Articular chondrocyte of knee joint (primary cell): ENCODE data around the gene MATN4. TPM values are rescaled to one million over a fixed set of nuclear protein-coding genes. Genes with fewer than 3 reads are reported as not detected.

Experiments used
- total RNA-seq: library from RNA; depleted of rRNA; stranded (reverse); fragments of >200 nt; gene quantifications from 2 replicates; pipeline ENCODE4 v1.2.3, GENCODE V29; 2012

Gene MATN4, protein sequence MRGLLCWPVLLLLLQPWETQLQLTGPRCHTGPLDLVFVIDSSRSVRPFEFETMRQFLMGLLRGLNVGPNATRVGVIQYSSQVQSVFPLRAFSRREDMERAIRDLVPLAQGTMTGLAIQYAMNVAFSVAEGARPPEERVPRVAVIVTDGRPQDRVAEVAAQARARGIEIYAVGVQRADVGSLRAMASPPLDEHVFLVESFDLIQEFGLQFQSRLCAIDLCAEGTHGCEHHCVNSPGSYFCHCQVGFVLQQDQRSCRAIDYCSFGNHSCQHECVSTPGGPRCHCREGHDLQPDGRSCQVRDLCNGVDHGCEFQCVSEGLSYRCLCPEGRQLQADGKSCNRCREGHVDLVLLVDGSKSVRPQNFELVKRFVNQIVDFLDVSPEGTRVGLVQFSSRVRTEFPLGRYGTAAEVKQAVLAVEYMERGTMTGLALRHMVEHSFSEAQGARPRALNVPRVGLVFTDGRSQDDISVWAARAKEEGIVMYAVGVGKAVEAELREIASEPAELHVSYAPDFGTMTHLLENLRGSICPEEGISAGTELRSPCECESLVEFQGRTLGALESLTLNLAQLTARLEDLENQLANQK
- total RNA-seq, result not detected in 2 replicates

GRCh38 chr20:45308117-45308778, at the start of gene MATN4:
Gene MATN4 (minus strand): TSS chr20:45308299. CDS start chr20:45305582, 2,717 bp downstream.

GRCh38 chr20:45347936-45348778, 40.1 kb upstream of the MATN4 start, which contains the start of gene SDC4:
Gene SDC4 (minus strand): TSS chr20:45348424. CDS start chr20:45348384, 40 bp downstream.

GRCh38 chr20:45306431-45306982, 1.6 kb downstream of the MATN4 start, which contains the start of gene RBPJL:
Gene RBPJL (plus strand): TSS chr20:45306840. CDS start chr20:45306923, 83 bp downstream.

GRCh38 chr20:45254383-45255262, 53.5 kb downstream of the MATN4 start, which contains the start of gene SLPI:
Gene SLPI (minus strand): TSS chr20:45254564. CDS start chr20:45254543, 21 bp downstream.

Other genes starting within 250 kb of the MATN4 start
- gene KCNS1, start 207.2 kb downstream of the MATN4 start, total RNA-seq, result not detected in 2 replicates
- not detected in 2 replicates for gene WFDC5, start 193.1 kb downstream of the MATN4 start, total RNA-seq
- not detected in 2 replicates for gene WFDC12, start 183.8 kb downstream of the MATN4 start, total RNA-seq
- gene PI3, start 133.4 kb downstream of the MATN4 start, total RNA-seq, result 0.32 TPM in 1 of 2 replicates, not detected in the other
- gene SEMG1, start 101.3 kb downstream of the MATN4 start, total RNA-seq, result not detected in 2 replicates
- not detected in 2 replicates for gene SEMG2, start 86.9 kb downstream of the MATN4 start, total RNA-seq
- 11.7 and 12.4 TPM in 2 replicates for gene SLPI, start 53.7 kb downstream of the MATN4 start, total RNA-seq
- gene RBPJL, start 1.5 kb downstream of the MATN4 start, total RNA-seq, result not detected in 2 replicates
- gene SDC4, start 40.1 kb upstream of the MATN4 start, total RNA-seq, result 353 and 389 TPM in 2 replicates
- gene SYS1, start 54.9 kb upstream of the MATN4 start, total RNA-seq, result 25.7 and 34.5 TPM in 2 replicates
- gene TP53TG5, start 70.0 kb upstream of the MATN4 start, total RNA-seq, result not detected in 2 replicates
- 4.1 and 4.5 TPM in 2 replicates for gene DBNDD2, start 100.0 kb upstream of the MATN4 start, total RNA-seq
- gene PIGT, start 107.8 kb upstream of the MATN4 start, total RNA-seq, result 46.9 and 52.1 TPM in 2 replicates
- gene WFDC2, start 161.5 kb upstream of the MATN4 start, total RNA-seq, result 0.22 and 0.65 TPM in 2 replicates
- gene SPINT3, start 207.3 kb upstream of the MATN4 start, total RNA-seq, result not detected in 2 replicates
- gene WFDC6, start 231.2 kb upstream of the MATN4 start, total RNA-seq, result not detected in 2 replicates
- gene EPPIN, start 239.1 kb upstream of the MATN4 start, total RNA-seq, result not detected in 2 replicates